ENCODE data around the gene RTN4RL2. TPM values are rescaled to one million over a fixed set of nuclear protein-coding genes. Genes with fewer than 3 reads are reported as not detected.

Gene RTN4RL2
- total RNA-seq, 3 donors from 2014 or later (not counting 1 experiment from before 2014, with no cell fraction given) = 0.38 to 0.61 (median 0.48) TPM

DNA sequence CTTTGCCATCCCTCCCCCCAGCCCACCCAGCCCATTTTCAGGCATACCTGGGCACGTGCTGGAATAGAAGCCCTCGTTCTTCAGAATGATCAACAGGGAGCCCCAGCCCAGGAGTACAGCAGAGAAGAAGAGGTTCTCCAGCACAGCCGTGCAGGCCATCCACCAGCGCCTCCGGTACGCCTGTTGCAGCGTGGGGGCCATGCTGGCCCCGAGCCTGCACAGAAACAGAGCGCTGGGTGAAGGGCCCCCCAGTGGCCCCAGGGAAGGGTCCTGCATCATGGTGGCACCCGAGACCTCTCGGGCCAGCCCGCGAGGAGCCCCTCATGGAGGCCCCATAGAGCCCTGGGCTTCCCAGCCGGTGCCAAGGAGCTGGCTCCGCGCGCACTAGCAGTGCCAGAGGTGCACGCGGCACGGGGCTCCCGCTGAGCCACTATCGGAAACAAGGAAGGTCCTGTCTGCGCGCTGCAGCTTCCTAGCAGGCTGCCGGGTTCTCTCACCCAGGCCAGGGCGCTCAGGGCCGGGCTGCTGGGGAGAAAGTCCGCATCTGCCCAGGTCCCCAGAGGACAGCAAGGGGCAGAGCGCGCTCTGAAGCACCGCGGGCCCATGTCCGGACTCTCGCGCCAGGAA, 53.7 kb downstream of the RTN4RL2 start:
- H3K4me3 ChIP-seq (ENCODE audit: low read length) = peak overlapping the region; percentile 92
- DNase-seq = peak in 1 of 2 donors; percentile 55
- Mint-ChIP-seq H3K27ac (peak overlapping the region; percentile 72 to 89), H3K4me1 (peaks cover 17 to 46% of the 10 kb centered on the region in 2 donors), H3K9me3 (no peaks in the 10 kb centered on the region), H3K27me3 (ENCODE audit: low read depth in 2 of 2) (no peaks in the 10 kb centered on the region), H3K4me3 (peak overlapping the region; percentile 100), H3K36me3 (no peaks in the 10 kb centered on the region)
- H3K36me3 ChIP-seq (ENCODE audit: control insufficient read depth, insufficient read depth, low read length) = no peaks in the 10 kb centered on the region
- intact Hi-C loops (cut with micrococcal nuclease) = no loop called here
- peaks cover 20% of the 10 kb centered on the region for H3K4me1 ChIP-seq (ENCODE audit: control insufficient read depth, insufficient read depth, low read length)
- H3K27ac ChIP-seq (ENCODE audit: low read length) = no peak overlapping the region
- H3K27me3 ChIP-seq (ENCODE audit: control insufficient read depth, insufficient read depth, low read length) = no peaks in the 10 kb centered on the region
- TF ChIP-seq, protein P1, sequence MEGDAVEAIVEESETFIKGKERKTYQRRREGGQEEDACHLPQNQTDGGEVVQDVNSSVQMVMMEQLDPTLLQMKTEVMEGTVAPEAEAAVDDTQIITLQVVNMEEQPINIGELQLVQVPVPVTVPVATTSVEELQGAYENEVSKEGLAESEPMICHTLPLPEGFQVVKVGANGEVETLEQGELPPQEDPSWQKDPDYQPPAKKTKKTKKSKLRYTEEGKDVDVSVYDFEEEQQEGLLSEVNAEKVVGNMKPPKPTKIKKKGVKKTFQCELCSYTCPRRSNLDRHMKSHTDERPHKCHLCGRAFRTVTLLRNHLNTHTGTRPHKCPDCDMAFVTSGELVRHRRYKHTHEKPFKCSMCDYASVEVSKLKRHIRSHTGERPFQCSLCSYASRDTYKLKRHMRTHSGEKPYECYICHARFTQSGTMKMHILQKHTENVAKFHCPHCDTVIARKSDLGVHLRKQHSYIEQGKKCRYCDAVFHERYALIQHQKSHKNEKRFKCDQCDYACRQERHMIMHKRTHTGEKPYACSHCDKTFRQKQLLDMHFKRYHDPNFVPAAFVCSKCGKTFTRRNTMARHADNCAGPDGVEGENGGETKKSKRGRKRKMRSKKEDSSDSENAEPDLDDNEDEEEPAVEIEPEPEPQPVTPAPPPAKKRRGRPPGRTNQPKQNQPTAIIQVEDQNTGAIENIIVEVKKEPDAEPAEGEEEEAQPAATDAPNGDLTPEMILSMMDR (IDR thresholded peaks at IDR 0.05) = no peak
- no peaks in the 10 kb centered on the region for H3K9me3 ChIP-seq (ENCODE audit: control insufficient read depth, insufficient read depth, low read length)
- 25% methylated on average over 35 of the region's 35 CpGs for WGBS (ENCODE audit: insufficient coverage)
- ATAC-seq = peak; percentile 35 to 43 (median 41)

DNA sequence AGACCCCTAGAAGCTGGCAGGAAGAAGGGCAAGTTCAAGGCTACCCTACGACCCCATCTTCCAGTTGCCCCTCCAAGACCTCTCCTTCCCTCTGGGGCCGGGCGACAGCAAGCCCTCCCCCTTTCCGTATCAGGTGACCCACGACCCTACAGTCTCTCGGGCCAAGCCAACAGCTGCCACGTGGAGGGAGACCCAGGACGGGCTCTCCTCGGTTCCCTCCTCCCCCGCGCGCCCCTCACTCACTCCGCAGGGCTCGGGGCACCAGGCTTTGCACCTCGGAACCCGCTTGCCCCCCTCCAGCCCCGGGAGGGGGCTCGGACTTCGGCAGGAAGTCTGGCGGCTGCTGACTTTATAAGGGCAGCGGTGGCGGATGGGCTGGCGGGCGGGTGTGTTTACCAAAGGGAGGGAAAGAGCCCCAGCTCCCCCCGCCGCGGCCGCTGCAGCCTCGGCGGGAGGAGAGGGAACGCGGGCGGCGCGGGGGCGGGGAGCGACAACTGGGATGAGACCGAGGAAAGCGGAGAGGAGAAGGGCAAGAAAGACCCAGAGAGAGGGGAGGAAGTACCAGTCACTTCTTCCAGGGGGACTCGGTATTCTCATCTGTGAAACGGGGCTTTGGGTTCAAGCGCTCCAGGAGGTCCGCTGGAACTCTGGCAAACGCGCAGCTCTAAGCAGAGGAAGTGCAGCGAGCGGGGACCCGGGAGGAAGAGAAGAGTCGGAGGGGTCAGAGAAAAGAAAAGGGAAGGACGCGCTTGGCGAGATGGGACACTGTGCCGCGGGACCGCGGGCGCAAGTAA, 54.4 kb downstream of the RTN4RL2 start:
- peak overlapping the region; percentile 92 for H3K4me3 ChIP-seq (ENCODE audit: low read length)
- ATAC-seq = peak; percentile 58 to 75 (median 75)
- Mint-ChIP-seq H3K27me3 (ENCODE audit: low read depth in 2 of 2) (no peaks in the 10 kb centered on the region), H3K4me1 (peaks cover 17 to 41% of the 10 kb centered on the region in 2 donors), H3K27ac (peak overlapping the region; percentile 72 to 89), H3K9me3 (no peaks in the 10 kb centered on the region), H3K36me3 (no peaks in the 10 kb centered on the region), H3K4me3 (peak overlapping the region; percentile 100)
- H3K27ac ChIP-seq (ENCODE audit: low read length) = no peak overlapping the region
- H3K27me3 ChIP-seq (ENCODE audit: control insufficient read depth, insufficient read depth, low read length) = no peaks in the 10 kb centered on the region
- H3K9me3 ChIP-seq (ENCODE audit: control insufficient read depth, insufficient read depth, low read length) = no peaks in the 10 kb centered on the region
- intact Hi-C loops (cut with micrococcal nuclease) = no loop called here
- H3K4me1 ChIP-seq (ENCODE audit: control insufficient read depth, insufficient read depth, low read length) = peaks cover 20% of the 10 kb centered on the region
- WGBS (ENCODE audit: insufficient coverage) = under 1% methylated on average over 57 of the region's 57 CpGs
- TF ChIP-seq, protein P1 (IDR thresholded peaks at IDR 0.05) = no peak
- H3K36me3 ChIP-seq (ENCODE audit: control insufficient read depth, insufficient read depth, low read length) = no peaks in the 10 kb centered on the region
- DNase-seq = peak; percentile 27 to 56

DNA sequence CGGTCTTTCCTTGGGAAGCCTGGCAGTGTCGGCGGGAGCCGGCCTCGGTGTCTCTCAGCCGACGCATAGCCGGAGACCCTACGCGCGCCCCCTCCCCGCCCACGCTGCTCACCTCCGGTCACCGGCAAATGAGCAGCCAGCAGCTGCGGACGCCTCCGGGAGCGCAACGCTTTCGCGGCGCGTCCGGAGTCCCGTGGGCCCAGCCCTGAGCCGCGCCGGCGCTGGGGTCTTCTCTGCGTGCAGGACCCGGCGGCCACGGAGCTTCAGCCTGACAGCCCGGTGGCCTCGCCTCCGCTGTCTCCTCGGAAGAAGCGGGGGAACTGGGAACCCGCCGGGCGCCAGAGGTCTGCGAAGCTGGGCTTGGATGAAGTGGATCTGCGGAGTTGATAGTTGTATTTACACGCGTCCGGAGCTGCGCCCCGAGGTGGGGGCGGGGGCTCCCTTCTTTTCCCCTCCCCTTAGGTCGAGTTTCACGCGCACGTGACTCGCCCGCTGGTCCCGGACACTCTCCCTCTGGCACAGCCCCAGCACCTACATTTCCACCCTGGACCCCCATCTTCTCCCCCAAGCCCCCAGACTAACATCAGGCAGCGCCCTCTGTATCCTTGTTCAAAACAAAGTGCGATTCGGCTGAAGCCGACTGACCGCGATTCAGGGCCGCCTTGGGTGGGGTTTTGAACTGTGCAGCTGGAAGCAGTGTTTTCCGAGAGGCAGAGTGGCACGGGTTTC, 55.2 kb downstream of the RTN4RL2 start, which contains the start of gene SLC43A1:
Gene SLC43A1, minus strand, starts transcription at position 371 of the 729 bp plus-strand sequence. CDS start 1,591 bp downstream, outside the sequence.
- no peaks in the 10 kb centered on the region for H3K9me3 Mint-ChIP-seq
- H3K27me3 Mint-ChIP-seq (ENCODE audit: low read depth in 2 of 2) = no peaks in the 10 kb centered on the region
- Histone ChIP-seq H3K9me3 (ENCODE audit: control insufficient read depth, insufficient read depth, low read length) (no peaks in the 10 kb centered on the region), H3K36me3 (ENCODE audit: control insufficient read depth, insufficient read depth, low read length) (no peaks in the 10 kb centered on the region), H3K27ac (ENCODE audit: low read length) (no peak within 1 kb of the TSS), H3K4me1 (ENCODE audit: control insufficient read depth, insufficient read depth, low read length) (peaks cover 20% of the 10 kb centered on the region), H3K27me3 (ENCODE audit: control insufficient read depth, insufficient read depth, low read length) (no peaks in the 10 kb centered on the region), H3K4me3 (ENCODE audit: low read length) (peak within 1 kb of the TSS; percentile 92)
- H3K27ac Mint-ChIP-seq = peak within 1 kb of the TSS; percentile 72 to 89
- DNase-seq (peak; percentile 19 to 37), ATAC-seq (peak; percentile 38 to 52 (median 46))
- H3K4me3 Mint-ChIP-seq = peak within 1 kb of the TSS; percentile 100
- TF ChIP-seq, protein P1 (IDR thresholded peaks at IDR 0.05) = no peak
- intact Hi-C loops (cut with micrococcal nuclease) = no loop called here
- peaks cover 17 to 41% of the 10 kb centered on the region in 2 donors for H3K4me1 Mint-ChIP-seq
- no peaks in the 10 kb centered on the region for H3K36me3 Mint-ChIP-seq
- WGBS (ENCODE audit: insufficient coverage) = under 1% methylated on average over 66 of the region's 66 CpGs

All from natural killer cell (primary cell).